Nephron progenitor cell (in vitro differentiated cells): ENCODE measurements around the gene ARPC1B.

ENCODE experiments used
- DNase-seq: peaks from one replicate; pipeline ENCODE4 v3.0.0; 2021
- H3K27ac Mint-ChIP-seq: 2 replicates; pipeline ENCODE4 v1.8.0; 2021; ENCODE audit warnings: mild to moderate bottlenecking, moderate library complexity, mixed read lengths
- H3K27me3 Mint-ChIP-seq: 2 replicates; pipeline ENCODE4 v1.8.0; 2021; ENCODE audit warnings: mild to moderate bottlenecking, low read depth, mixed read lengths; ENCODE audit not compliant: poor library complexity
- H3K36me3 Mint-ChIP-seq: 2 replicates; pipeline ENCODE4 v1.8.0; 2021; ENCODE audit warnings: low read depth, mixed read lengths
- H3K4me1 Mint-ChIP-seq: 2 replicates; pipeline ENCODE4 v1.8.0; 2021; ENCODE audit warnings: mixed read lengths
- H3K4me3 Mint-ChIP-seq: 2 replicates; pipeline ENCODE4 v1.8.0; 2021; ENCODE audit warnings: mild to moderate bottlenecking, moderate library complexity, mixed read lengths
- H3K9me3 Mint-ChIP-seq: 2 replicates; pipeline ENCODE4 v1.8.0; 2021; ENCODE audit warnings: mild to moderate bottlenecking, moderate library complexity, mixed read lengths
- TF ChIP-seq, protein P1 (sequence below): fragments of 200-600 bp; sonication (generic); IDR thresholded peaks from 2 replicates; pipeline ENCODE4 v1.5.0; 2021; ENCODE audit warnings: antibody characterized with exemption

ARPC1B gene

DNA sequence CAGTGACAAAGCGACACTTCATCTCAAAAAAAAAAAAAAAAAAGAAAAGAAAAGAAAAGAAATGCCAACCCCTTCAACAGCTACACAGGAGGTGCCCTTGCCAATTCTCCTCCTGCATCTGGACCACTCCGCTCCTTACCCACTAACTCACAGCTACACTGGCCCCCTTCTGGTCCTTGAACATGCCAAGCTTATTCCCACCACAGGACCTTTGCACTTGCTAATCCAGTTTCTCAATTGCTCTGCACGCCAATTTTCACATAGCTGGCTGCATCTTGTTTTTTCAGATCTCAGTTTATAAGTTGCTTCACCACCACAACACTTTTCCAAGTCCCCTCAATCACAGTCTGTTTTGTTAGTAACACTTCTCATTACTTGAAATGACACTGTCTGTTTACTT, 28.3 kb downstream of the ARPC1B start:
- Mint-ChIP-seq H3K27ac (no peak overlapping the region), H3K4me3 (no peak overlapping the region), H3K36me3 (peaks cover 43% of the 10 kb centered on the region), H3K4me1 (peaks cover 24% of the 10 kb centered on the region), H3K27me3 (no peaks in the 10 kb centered on the region), H3K9me3 (no peaks in the 10 kb centered on the region)
- TF ChIP-seq, protein P1, sequence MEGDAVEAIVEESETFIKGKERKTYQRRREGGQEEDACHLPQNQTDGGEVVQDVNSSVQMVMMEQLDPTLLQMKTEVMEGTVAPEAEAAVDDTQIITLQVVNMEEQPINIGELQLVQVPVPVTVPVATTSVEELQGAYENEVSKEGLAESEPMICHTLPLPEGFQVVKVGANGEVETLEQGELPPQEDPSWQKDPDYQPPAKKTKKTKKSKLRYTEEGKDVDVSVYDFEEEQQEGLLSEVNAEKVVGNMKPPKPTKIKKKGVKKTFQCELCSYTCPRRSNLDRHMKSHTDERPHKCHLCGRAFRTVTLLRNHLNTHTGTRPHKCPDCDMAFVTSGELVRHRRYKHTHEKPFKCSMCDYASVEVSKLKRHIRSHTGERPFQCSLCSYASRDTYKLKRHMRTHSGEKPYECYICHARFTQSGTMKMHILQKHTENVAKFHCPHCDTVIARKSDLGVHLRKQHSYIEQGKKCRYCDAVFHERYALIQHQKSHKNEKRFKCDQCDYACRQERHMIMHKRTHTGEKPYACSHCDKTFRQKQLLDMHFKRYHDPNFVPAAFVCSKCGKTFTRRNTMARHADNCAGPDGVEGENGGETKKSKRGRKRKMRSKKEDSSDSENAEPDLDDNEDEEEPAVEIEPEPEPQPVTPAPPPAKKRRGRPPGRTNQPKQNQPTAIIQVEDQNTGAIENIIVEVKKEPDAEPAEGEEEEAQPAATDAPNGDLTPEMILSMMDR: no peak
- no peak for DNase-seq

DNA sequence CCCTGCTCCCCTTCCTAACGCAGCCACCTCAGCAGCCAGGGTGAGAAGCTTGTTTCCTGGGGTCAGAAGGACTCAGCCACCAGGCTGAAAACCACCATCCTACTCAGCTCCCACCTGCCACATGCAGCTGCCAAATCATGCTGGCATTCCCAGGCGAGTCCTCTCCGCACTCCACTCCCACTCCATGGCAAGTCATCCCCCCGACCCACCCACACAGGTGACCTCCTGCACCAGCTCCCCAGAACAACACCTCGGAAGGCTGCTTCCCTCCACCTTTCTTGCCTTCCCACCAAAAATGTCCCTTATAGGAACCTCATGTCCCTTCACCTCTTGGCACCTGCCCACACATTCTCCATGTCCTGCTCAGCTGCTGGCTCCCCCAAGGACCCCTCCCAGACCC, 29.2 kb downstream of the ARPC1B start:
- Mint-ChIP-seq H3K4me3 (no peak overlapping the region), H3K27ac (peak overlapping the region; percentile 40), H3K9me3 (no peaks in the 10 kb centered on the region), H3K27me3 (no peaks in the 10 kb centered on the region), H3K4me1 (peaks cover 23% of the 10 kb centered on the region), H3K36me3 (peaks cover 35% of the 10 kb centered on the region)
- TF ChIP-seq, protein P1: no peak
- DNase-seq: no peak

DNA sequence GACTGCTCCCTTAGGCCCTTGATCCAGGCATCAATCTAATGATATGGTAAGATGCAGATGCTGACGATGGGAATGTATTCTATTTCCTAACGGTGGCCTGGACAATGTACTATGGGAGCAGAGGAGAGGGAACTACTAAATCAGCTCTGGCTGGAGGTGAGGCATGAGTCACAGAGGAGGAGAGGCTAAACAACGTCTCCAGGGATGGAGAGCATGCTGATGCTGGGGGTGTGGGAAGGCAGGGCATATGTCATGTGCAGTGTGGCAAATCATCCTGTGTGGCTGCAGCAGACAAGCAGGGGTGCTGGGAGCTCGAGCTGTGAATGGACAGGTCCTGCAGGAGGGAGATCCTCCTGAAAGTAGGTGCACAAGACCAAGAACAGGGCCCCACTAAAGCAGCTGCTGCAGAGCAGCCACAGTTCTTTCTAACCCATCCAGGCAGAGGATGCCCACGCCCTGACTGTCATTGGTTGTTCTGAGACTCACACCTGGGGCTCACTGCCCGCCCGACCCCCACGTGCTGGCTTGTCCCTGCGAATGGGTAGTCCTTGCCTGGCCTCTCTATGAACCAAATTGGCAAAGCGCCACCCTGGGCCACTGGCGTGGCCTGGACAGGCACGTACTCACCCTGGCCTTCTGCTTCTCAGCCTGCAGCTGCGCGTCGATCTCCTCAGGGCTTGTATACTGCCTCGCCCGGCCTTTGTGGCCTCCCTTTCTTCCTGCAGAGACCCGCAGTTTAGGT, 29.9 kb downstream of the ARPC1B start:
- TF ChIP-seq, protein P1: no peak
- Mint-ChIP-seq H3K27me3 (no peaks in the 10 kb centered on the region), H3K27ac (peak overlapping the region; percentile 40), H3K9me3 (no peaks in the 10 kb centered on the region), H3K36me3 (peaks cover 33% of the 10 kb centered on the region), H3K4me3 (no peak overlapping the region), H3K4me1 (peaks cover 23% of the 10 kb centered on the region)
- no peak for DNase-seq

DNA sequence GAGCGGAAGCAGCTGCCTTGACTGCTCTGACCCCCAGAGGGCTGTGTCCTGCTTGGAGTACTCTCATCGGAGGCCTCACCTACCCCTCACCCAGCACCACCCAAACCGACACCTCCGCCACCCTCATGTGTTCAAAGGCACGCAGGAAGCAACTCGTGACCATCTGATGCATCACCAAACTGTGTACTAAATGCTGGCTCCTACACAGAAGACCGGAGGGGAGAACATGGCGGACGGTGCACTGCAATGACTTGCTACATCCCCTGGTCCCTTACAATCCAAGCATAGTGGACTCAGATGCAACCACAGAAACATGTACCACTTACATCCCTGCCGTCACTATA, 30.4 kb downstream of the ARPC1B start:
- no peak for DNase-seq
- Mint-ChIP-seq H3K4me1 (peaks cover 28% of the 10 kb centered on the region), H3K27me3 (no peaks in the 10 kb centered on the region), H3K9me3 (no peaks in the 10 kb centered on the region), H3K4me3 (no peak overlapping the region), H3K36me3 (peaks cover 33% of the 10 kb centered on the region), H3K27ac (no peak overlapping the region)
- TF ChIP-seq, protein P1: no peak

DNA sequence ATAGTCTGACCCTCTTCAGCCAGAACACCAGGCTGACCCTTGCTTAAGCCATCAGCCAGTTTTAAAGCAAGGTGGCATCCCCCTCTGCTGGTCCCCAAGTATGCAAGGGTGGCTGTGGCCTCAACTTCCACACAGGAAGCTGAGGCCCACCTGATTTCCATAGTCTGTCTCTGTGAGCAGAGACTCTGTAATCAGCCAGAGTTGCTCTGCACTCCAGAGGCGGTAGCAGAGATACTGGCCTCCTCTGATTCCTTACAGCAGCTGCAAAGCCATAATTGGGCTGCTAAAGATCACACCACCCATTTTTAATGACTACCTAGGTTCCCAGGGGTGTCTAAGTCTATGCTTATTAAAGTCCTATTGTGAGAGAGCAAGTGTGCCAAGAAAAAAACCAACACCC, 32.0 kb downstream of the ARPC1B start:
- Mint-ChIP-seq H3K36me3 (peaks cover 31% of the 10 kb centered on the region), H3K4me1 (peaks cover 38% of the 10 kb centered on the region), H3K4me3 (peak overlapping the region; percentile 62), H3K9me3 (no peaks in the 10 kb centered on the region), H3K27ac (peak overlapping the region; percentile 82), H3K27me3 (no peaks in the 10 kb centered on the region)
- DNase-seq: no peak
- TF ChIP-seq, protein P1: no peak

DNA sequence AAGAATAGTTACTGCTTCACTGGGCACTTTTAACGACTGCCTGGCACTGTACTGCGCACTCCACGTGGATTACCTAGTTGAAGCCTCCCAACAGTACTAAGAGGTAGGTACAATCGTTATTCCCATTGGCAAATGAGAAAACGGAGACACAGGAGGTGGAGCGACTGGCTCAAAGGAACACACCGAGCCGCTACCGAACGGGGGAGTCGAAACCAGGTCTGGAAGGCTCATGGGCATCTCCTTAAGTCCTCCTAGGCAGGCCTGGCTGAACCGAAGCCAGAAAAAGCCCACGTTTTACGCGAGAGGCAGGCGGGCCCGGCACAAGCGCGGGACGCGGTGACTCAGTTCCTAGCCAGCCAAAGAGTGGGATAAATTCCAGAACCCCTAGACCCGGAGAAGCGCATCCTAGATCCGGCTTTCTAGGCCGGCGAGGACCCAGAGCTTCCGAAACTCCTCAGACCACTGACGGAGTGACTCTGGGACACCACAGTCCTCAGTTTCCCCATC, 33.4 kb downstream of the ARPC1B start:
- TF ChIP-seq, protein P1: no peak
- Mint-ChIP-seq H3K27me3 (no peaks in the 10 kb centered on the region), H3K4me1 (peaks cover 38% of the 10 kb centered on the region), H3K36me3 (peaks cover 37% of the 10 kb centered on the region), H3K4me3 (peak overlapping the region; percentile 96), H3K27ac (peak overlapping the region; percentile 91), H3K9me3 (peaks cover 2% of the 10 kb centered on the region)
- DNase-seq: peak; percentile 32
